ENCODE results near the gene PDE8A. TPM values are rescaled to one million over a fixed set of nuclear protein-coding genes. Genes with fewer than 3 reads are reported as not detected.

PDE8A gene
- total RNA-seq, 1 donor from 2014 or later: 11.4 TPM

GRCh38 chr15:84990507-84990906, 8.9 kb downstream of the PDE8A start:
- H3K9me3 Mint-ChIP-seq: no peaks in the 10 kb centered on the region
- no peak for TF ChIP-seq EZH2 (IDR thresholded peaks at IDR 0.05)
- no peak for TF ChIP-seq CTCF (IDR thresholded peaks at IDR 0.05)
- TF ChIP-seq EZH2phosphoT487 (IDR thresholded peaks at IDR 0.05): no peak
- Histone ChIP-seq H2AFZ (replicated peaks) (no peak overlapping the region), H3K4me2 (no peak overlapping the region), H3K27me3 (no peaks in the 10 kb centered on the region), H3K36me3 (no peaks in the 10 kb centered on the region), H3K9me3 (ENCODE audit: low read depth) (no peaks in the 10 kb centered on the region), H3K9ac (no peak overlapping the region), H3K4me3 (no peak overlapping the region), H3F3A (ENCODE audit: low read depth) (no peaks in the 10 kb centered on the region), H3K4me1 (no peaks in the 10 kb centered on the region), H3K27ac (no peak overlapping the region), H3K79me2 (ENCODE audit: low read depth) (no peaks in the 10 kb centered on the region), H4K20me1 (ENCODE audit: low read depth) (no peaks in the 10 kb centered on the region)
- DNase-seq (ENCODE audit: low spot score): no peak
- no peaks in the 10 kb centered on the region for H3K4me1 Mint-ChIP-seq
- no peak overlapping the region for H3K4me3 Mint-ChIP-seq
- no peaks in the 10 kb centered on the region for H3K36me3 Mint-ChIP-seq
- H3K27me3 Mint-ChIP-seq (ENCODE audit: insufficient read depth, low read depth): peaks cover 6% of the 10 kb centered on the region
- H3K27ac Mint-ChIP-seq: no peak overlapping the region

DNA sequence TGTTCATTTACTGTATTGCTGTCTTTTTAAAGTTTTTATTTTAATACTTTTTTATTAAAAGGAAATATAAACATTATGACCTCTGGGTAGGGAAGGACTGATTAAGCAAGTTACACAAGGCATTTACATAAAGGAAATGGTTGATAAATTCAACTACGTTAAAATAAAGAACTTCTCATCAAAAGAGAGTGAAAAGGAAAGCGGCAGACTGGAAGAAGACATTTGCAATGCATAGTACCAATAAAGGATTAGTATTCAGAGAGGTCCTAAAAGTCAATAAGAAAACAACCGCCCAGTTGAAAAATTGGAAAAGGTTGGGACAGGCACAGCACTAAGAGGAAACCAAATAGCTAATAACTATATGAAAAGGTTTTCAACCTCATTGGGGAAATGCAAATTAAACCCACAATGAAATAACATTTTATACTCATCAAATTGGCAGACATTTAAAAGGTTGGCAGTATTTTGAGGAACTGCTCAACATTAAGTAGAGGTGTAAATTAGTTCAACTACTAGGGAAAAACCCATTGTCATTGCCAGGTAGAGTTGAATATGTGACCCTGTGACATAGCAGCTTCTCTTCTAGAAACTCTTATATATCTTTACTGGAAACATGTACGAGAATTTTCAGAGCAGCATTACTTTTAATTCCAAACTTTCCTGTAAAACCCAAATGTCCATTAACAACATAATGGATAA, 9.5 kb downstream of the PDE8A start:
- Histone ChIP-seq H3K27me3 (no peaks in the 10 kb centered on the region), H3K9ac (no peak overlapping the region), H3K36me3 (no peaks in the 10 kb centered on the region), H3K79me2 (ENCODE audit: low read depth) (no peaks in the 10 kb centered on the region), H3K27ac (no peak overlapping the region), H3K4me3 (no peak overlapping the region), H3F3A (ENCODE audit: low read depth) (no peaks in the 10 kb centered on the region), H3K4me1 (no peaks in the 10 kb centered on the region), H4K20me1 (ENCODE audit: low read depth) (no peaks in the 10 kb centered on the region), H3K9me3 (ENCODE audit: low read depth) (no peaks in the 10 kb centered on the region), H3K4me2 (no peak overlapping the region), H2AFZ (replicated peaks) (no peak overlapping the region)
- TF ChIP-seq EZH2 (IDR thresholded peaks at IDR 0.05) (no peak), EZH2phosphoT487 (IDR thresholded peaks at IDR 0.05) (no peak), CTCF (IDR thresholded peaks at IDR 0.05) (no peak)
- Mint-ChIP-seq H3K9me3 (no peaks in the 10 kb centered on the region), H3K27ac (no peak overlapping the region), H3K4me3 (no peak overlapping the region), H3K36me3 (no peaks in the 10 kb centered on the region), H3K27me3 (ENCODE audit: insufficient read depth, low read depth) (peaks cover 6% of the 10 kb centered on the region), H3K4me1 (no peaks in the 10 kb centered on the region)
- DNase-seq (ENCODE audit: low spot score): no peak

GRCh38 chr15:84992157-84992944, 10.7 kb downstream of the PDE8A start:
- H3K27ac Mint-ChIP-seq: no peak overlapping the region
- H3K27ac ChIP-seq: no peak overlapping the region
- no peaks in the 10 kb centered on the region for H3K27me3 ChIP-seq
- H3K36me3 Mint-ChIP-seq: no peaks in the 10 kb centered on the region
- H3K4me2 ChIP-seq: no peak overlapping the region
- H3K4me1 Mint-ChIP-seq: no peaks in the 10 kb centered on the region
- peaks cover 4% of the 10 kb centered on the region for H3K27me3 Mint-ChIP-seq (ENCODE audit: insufficient read depth, low read depth)
- no peak overlapping the region for H3K9ac ChIP-seq
- no peaks in the 10 kb centered on the region for H3K79me2 ChIP-seq (ENCODE audit: low read depth)
- no peak for TF ChIP-seq EZH2phosphoT487 (IDR thresholded peaks at IDR 0.05)
- no peak for TF ChIP-seq CTCF (IDR thresholded peaks at IDR 0.05)
- no peak for TF ChIP-seq EZH2 (IDR thresholded peaks at IDR 0.05)
- DNase-seq (ENCODE audit: low spot score): no peak
- no peaks in the 10 kb centered on the region for H3K4me1 ChIP-seq
- H3K4me3 ChIP-seq: no peak overlapping the region
- H3F3A ChIP-seq (ENCODE audit: low read depth): no peaks in the 10 kb centered on the region
- H2AFZ ChIP-seq (replicated peaks): no peak overlapping the region
- no peaks in the 10 kb centered on the region for H3K36me3 ChIP-seq
- no peaks in the 10 kb centered on the region for H4K20me1 ChIP-seq (ENCODE audit: low read depth)
- no peaks in the 10 kb centered on the region for H3K9me3 ChIP-seq (ENCODE audit: low read depth)
- no peaks in the 10 kb centered on the region for H3K9me3 Mint-ChIP-seq
- no peak overlapping the region for H3K4me3 Mint-ChIP-seq

All from neural progenitor cell (in vitro differentiated cells).